GM21576 (cell line): Measurements from ENCODE around the gene PHETA1.
A peak's percentile ranks its signal among the peaks of the same experiment; 100 is the strongest.
"Not testable (repeated sequence)": the region's sequence is repeated elsewhere in the genome, so short reads cannot be mapped to it uniquely, and the experiment has no call there.

Experiments
- ATAC-seq: cut with Tn5 transposase; IDR thresholded peaks from one replicate; pipeline ENCODE4 v1.9.1; 2021; ENCODE audit warnings: mild to moderate bottlenecking, moderate library complexity; ENCODE audit not compliant: unreplicated experiment

The PHETA1 gene

GRCh38 chr12:111405859-111406473 lies 37.1 kb upstream of the PHETA1 start, which contains the start of gene SH2B3:
SH2B3 (plus strand) TSS chr12:111405923; CDS start chr12:111418146, 12,223 bp downstream.
- ATAC-seq = peak; percentile 1

- ATAC-seq = peak; percentile 46
These were observed 36.4 kb upstream of the PHETA1 start for GRCh38 chr12:111405149-111405858.

GRCh38 chr12:111404362-111405148 lies 35.7 kb upstream of the PHETA1 start:
- peak; percentile 9 for ATAC-seq

DNA sequence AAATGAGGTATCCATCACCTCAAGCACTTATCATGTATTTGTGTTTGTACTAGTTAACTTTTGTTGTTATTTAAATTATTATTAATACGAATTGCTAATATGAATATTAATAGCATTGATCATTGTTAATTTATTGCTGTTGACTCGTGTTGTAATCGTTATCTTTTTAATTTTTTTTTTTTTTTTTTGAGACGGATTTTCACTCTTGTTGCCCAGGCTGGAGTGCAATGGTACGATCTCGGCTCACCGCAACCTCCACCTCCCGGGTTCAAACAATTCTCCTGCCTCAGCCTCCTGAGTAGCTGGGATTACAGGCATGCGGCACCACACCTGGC lies 33.6 kb upstream of the PHETA1 start:
- ATAC-seq = not testable (repeated sequence)

DNA sequence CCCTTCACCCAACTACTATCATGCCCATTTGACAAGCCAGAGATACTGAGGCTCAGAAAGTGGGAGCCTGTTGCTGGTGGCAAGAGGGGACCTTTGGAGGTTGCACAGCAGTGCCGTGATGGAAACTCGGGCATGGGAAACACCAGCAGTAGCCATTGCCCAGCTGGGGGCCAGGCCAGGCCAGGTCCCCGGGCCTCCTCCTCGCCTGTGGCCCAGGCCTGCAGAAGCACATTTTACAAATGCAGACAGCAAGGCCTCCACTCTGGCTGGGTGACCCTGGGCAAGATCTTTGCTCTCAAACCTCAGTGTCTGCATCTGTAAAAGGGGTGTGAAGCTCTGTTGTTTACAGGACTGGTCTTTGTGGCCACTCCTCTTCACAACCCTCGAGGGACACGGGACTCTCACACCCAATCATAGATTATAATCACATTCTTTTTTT lies 32.3 kb upstream of the PHETA1 start:
- no peak for ATAC-seq

GRCh38 chr12:111399741-111400404 lies 31.0 kb upstream of the PHETA1 start:
- ATAC-seq = not testable (repeated sequence)

- ATAC-seq = no peak
These were observed 29.6 kb upstream of the PHETA1 start for GRCh38 chr12:111398530-111398929.

DNA sequence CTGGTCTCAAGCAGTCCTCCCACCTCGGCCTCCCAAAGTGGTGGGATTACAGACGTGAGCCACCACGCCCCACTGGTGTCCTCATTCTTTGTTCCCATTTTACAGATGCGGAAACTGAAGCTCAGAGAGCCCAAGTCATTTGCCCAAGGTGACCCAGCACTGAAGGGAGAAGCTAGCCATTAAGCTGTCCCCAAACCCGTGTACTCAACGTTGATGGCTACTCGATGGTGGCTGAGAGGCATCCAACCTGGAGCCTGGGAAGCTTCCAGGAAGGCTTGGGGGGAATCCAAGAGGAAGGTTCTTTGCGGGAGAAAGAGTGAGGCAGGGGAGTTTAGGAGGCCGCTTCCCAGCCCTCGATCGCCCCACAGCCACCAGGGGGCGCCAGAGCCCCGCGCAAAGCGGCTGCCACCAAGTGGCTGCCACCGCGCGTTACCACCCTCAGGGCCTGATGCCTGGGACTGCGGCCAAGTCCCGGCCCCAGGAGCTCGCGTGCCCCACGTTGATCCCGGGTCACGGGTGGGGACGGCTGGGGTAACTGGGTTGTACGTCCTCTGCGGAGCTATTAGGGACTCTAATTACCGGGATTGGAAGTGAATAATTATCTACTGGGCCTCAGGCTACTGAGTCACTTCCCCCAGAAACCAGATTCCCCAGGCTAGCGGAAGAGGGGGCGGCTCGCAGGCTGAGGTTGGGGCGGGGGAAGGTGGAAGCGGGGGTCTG lies 28.0 kb upstream of the PHETA1 start:
- ATAC-seq = no peak

- ATAC-seq = not testable (repeated sequence)
These were observed 27.4 kb upstream of the PHETA1 start for GRCh38 chr12:111396271-111396670.

DNA sequence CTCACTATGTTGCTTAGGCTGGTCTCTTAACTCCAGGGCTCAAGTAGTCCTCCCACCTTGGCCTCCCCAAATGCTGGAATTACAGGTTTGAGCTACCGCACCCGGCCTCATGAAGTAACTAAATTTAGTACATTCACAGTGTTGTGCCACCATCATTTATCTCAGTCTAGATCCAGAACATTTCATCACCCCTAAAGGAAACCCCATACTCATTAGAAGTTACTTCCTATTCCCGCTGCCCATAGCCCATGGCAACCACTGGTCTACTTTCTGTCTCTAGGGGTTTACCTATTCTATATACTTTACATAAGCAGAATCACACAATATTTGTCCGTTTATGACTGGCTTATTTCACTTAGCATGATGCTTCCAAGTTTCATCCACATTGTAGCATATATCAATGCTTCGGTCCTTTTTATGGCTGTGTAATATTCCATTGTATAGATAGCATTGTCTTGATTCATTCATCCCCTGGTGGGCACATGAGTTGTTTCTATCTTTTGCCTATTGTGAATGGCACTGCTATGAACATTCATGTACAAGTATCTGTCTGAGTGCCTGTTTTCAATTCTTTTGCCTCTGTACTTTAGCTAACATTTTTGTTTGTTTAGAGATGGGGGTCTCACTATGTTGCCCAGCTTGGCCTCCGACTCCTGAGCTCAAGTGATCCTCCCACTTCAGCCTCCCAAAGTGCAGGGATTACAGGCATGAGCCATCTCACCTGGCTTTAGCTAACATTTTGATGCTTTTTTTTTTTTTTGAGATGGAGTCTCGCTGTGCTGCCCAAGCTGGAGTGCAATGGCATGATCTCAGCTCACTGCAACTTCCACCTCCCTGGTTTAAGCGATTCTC lies 26.7 kb upstream of the PHETA1 start:
- ATAC-seq = no peak

DNA sequence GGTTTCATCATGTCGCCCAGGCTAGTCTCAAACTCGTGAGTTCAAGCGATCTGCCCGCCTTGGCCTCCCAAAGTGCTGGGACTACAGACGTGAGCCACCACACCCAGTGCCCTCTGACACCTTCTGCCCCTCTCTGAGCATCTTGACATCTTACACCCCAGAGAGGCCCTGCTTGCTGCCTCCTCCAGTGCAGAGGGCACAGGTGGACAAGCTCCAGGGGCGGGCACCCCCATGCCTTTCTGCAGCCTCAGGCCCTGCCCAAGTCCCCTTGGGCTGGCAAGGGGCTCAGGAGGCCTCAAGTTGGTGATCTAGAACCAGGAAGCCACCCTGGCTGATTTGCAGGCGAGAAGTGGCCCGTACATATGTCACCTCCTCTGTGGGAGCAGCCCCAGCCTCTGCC lies 25.6 kb upstream of the PHETA1 start:
- ATAC-seq = no peak

DNA sequence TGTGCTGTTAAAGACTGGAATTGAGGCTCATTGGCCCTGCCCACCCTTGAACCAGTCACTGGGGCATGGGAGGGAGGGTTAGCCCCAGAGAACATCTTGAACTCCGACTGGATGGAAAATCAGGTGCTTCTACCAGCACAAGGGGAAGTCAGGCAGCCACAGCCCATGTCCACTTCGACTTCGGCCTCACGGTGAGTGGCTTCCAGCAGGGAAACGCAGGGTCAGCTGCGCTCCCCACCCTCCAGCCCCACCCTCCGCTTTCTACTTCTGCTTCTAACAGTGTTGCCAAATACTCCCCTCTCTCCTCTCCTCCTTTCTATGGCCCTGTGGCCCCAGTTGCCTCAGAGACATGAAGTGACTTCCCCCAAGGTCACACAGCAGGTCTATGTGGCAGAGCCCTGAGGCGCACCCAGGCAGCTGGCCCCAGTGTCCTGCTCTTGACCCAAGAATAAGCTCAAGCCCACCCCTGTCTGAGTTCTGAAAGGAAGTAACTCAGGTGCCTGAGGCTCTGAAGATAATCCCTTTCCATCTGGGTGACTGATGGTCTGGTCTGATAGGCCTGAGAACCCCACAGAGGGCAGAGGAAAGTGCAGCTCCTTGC lies 24.9 kb upstream of the PHETA1 start:
- no peak for ATAC-seq

DNA sequence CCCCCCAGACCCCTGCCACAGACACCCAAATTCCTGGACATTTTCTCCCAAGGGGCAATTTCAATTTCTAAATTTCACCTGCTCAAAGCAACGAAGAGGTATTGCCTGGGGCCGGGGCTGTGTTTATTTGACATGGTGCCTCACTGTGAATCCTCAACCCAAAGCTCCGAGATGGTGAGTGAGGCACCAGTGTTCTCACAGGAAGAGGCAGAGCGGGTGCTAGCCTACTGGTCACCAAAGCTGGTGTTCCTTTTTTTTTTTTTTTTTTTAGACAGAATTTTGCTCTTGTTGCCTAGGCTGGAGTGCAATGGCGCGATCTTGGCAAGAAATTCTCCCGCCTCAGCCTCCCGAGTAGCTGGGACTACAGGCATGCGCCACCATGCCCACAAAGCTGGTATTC lies 22.0 kb upstream of the PHETA1 start:
- no peak for ATAC-seq

DNA sequence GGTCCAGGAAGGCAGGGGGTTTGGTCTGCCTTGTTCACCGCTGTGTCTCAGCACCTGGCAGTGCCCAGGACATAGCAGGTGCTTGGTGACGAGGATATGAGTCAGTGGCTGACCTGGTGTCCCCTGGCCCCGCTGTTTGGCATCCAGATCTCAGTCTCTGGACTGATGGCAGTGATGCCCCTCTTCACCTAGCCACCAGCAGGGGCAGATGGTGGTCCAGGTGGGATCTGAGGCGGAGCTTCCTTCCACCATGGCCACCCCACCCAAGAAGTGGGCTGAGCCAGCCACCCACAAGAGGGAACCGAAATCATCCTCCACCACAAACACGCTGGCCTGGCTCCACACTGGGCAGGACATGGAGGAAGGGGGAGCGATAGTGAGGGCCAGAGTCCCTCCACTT lies 20.7 kb upstream of the PHETA1 start:
- ATAC-seq = no peak

DNA sequence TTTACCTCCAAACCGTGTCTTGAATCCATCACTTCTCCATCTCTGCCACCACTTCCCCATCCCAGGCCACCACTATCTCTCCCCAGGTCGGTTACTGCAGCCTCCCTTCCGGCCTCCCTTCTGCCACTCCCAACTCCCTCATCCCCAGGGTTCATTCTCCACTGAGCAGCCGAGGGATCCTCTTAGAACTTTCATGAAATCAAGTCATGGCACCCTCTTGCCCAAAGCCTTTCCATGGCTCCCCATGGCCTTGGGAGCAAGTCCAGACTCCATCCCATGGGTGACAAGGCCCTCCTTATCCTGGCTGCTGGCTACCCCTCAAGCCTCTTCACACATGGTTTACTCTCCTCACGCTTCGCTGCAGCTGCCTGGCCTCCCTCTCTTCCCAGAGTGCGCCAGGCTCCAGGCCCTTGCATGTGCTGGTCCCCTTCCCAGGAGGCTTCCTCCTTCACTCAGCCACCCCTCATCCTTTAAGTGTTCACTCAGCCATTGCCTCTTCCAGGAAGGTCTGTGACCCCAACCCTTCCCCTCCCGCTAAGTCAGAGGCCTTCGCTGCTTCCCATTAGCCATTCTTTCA lies 18.9 kb upstream of the PHETA1 start:
- ATAC-seq = no peak

DNA sequence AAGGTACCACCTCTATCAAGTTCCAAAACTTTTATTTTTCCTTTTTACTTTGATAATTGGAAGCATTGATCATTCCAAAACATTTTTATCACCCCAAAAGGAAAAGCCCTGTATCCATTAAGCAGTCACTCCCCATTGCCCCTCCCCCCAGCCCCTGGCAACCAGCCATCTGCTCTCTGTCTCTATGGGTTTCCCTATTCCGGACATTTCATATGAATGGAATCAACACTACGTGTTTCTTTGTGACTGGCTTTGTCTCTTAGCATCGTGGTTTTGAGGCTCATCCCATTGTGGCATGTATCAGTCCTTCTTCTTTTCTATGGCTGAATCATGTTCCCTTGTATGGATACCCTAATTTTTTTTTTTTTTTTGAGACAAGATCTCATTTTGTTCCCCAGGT lies 18.0 kb upstream of the PHETA1 start:
- no peak for ATAC-seq

DNA sequence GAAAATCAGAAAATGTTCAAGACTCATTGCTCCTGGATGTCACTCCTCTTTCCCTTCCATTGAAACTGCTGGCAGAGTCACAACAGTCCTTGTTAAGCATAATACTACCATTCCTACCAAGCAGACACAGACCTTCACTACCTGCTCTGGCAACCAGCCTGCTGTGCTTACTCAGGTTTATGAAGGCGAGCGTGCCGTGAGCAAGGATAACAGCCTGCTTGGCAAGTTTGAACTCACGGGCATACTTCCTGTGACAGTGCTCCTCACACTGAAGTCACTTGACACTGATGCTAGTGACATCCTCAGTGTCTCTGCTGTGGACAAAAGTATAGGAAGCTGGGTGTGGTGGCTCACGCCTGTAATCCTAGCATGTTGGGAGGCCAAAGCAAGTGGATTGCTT lies 15.7 kb upstream of the PHETA1 start:
- ATAC-seq = no peak

DNA sequence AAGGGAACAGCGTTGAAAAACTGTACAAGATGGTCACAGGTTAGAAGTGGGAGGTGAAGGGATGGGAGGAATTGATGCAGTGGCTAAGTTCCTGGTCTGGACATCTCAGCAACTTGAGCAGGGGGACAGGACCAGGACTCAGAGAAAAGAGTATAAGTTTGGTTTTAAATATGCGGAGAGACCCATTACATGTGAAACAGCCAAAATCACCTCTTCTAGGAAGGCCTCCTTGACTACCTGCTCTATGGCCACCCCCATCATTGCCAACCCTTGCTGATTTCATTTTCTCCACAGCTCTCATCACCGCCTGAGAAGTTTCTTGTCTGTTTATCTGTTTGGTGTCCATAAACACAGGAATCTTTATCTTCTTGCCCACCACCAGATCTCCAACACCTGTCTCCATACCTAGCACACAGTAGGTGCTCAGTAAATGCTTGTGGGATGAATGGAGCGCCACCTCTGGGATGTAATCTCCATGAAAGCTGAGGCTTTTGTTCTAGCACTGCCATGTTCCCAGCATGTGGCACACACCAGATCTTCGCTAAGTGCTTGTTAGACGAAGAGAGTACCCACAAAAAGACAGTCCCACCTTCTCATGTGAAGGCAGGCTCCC lies 11.2 kb upstream of the PHETA1 start:
- no peak for ATAC-seq

DNA sequence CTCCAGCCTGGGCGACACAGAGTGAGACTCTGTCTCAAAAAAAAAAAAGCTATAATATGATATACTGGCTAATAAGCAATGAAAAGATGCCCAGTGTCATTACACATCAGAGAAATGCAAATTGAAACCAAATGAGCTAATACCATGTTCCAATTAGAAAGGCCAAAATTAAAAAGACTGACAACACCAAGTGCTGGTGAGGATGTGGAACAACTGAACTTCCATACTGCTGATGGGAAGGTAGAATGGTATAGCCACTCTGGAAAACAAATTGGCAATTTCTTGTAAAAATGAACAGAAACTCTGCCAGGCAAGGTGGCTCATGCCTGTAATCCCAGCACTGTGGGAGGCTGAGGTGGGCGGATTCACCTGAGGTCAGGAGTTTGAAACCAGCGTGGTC lies 8.5 kb upstream of the PHETA1 start:
- ATAC-seq = no peak
